GM04504 (cell line): ENCODE measurements around the gene CDIP1.

Experiments
- DNase-seq: peaks from one replicate; pipeline ENCODE4 v3.0.0-alpha.2; 2012; ENCODE audit warnings: low read depth

CDIP1 gene

DNA sequence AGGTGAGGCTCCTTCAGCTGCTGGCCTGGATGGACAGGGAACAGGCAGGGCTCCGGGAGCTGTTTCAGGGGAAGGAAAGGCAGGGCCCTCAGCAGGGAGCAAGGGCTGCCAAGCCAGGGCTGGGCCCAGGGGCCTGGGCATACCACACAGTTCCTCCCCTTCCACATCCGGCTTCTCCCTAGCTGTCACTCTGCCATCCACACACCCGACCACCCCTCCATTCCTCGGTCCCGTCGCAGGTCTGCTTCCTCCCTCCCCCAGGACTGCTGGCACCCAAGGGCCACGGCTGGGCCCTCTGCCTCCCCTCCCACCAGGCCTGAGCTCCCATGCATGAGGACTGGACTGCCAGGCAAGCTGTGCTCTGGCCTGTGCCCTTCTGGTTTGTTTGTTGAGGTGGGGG, 24.0 kb downstream of the CDIP1 start:
- no peak for DNase-seq

DNA sequence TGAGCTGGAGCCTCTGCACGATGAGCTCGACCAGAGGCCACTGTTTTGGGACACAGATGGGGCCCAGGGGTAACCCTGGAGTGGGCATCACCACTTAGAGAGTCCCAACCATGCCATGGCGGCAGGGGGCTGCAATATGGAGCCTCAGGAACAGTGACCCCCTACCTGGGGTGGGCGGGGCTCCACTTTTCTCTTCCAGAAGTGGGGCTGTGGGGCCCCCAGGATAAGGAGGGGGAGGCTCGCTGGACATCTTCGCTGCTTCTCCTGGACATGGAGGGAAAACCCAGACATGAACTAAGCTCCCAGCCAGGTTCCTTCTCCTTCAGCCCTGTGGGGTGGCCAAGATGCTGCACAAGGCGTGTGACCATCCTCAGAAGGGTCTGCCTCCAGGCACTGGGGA, 24.7 kb downstream of the CDIP1 start:
- no peak for DNase-seq

DNA sequence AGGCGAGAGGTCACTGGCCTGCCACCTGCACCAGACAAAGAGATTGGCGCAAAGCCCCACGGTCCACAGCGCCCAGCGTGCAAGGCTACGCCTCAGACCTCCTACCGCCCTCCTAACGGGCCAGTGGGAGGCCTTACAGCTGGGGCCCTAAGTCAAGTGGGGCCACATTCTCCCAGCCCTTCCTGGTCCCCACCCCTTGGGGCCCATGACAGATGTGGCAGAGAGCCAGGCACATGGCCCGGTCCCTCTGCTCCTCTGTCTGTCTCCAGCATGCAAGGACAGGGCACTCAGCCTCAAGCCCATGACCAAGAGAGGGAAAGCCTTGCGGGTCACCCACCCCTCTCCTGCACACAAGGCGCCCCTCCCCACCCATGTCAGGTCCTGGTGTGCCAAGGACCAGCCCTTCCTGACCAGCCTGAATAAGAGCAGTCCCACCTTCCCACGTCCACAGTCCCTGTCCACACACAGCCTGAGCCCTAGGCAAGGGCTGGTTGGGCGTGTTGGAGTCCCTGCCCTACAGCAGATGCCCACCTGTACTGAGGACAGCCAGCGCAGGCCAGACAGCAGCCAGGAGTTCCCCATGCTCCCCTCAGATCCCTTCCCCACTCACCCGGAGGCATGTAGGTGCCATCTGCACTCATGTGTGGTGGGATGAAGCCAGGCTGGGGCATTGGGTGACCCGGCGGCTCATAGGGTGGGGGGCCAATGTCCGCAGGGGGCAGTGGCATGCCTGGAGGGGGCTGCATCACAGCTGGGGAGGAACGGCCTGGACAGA, 25.3 kb downstream of the CDIP1 start:
- no peak for DNase-seq

DNA sequence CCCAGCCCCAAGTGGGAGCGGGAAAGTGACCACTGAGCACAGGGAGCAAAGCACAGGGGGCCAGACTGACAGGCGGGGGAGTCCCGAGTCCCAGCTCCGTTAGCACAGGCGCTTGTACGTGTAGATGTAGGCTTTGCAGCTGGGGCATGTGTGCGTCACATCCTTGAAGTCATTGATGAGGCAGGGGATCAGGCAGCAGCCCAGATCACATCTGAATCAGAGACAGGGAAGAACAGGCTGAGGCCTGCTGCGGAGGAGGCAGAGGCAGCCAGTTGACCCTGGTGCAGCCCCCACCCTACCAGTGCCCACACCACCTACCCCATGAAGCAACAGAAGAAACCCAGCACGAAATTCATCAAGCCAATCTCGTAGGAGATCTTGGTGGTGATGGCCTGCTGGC, 26.1 kb downstream of the CDIP1 start:
- no peak for DNase-seq

DNA sequence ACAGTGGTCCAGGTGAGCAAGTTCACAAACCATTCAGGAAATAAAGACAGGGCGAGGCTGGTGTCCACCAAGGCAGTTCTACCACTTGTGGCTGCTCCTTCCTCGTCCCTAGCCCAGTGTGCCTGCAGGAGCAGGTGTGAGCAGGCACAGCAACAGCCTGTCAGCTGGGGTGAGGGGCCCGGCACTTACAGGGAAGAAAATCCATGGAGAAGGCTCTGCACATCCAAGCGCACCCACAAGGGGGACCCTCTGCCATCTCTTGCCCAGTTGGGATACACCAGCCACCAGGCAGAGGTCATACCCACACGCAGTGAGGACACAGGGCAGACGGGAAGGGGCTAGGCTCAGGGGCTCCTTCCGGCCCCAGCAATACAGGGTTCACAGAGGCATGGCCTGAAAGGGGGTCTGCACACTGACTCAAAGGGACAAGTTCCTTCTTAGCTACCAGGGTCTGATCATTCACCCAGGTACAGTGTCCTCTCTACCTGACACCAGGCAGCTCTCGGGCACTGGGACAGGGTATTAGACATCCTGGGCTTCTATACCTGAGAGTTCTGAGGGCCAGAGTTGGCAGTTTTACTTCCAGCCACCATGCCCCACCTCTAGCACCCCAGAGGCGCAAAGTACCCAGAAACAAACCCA, 27.0 kb downstream of the CDIP1 start:
- DNase-seq, result no peak

DNA sequence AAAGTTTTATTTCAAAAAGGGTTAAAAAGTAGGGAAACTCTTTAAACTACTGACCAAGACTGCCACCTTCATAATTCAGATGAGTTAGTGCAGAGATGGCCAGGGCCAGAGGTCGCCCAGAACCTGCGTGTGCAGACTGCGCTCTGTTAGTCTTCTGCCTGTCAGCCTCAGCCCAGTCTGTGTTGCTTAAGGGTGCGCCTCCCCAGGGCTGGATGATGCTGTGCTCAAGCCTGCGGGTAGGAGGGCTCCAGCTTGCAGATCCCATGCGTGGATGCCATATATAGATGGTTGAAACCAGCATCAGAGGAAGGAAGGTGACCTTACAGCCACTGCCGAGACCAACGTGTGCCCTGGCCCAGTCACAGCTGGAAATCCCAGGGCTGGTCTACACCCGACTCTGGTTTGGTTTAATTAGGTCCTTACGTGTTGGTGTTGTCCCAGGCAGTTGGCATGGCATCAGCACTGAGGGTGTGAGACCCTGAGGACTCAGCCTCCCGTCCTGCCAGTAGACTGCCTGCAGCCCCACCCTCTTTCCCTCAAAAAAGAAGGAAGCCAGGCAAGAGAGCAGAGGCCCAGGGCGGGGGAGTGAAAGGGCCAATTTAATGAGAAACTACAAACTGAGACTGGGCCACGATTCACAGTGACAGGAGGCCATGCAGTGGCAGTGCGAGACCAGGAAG, 27.7 kb downstream of the CDIP1 start:
- no peak for DNase-seq

DNA sequence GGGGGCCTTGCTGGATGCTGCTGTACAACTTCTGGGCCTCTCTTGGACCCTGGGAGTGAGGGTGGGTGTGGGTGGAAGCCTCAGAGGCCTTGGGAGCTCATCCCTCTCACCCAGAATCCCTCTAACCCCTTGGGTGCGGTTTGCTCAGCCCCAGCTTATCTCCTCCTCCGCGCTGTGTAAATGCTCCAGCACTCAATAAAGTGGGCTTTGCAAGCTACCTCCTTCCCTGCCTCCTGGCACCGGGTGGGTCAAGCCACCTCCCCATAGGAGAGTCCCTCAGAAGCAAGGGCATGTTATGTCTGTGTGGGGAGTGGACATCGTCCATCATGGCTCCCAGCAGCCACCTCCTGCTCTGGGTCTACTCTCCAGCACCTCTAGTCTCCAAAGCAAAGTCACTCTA, 28.4 kb downstream of the CDIP1 start:
- DNase-seq, result no peak

DNA sequence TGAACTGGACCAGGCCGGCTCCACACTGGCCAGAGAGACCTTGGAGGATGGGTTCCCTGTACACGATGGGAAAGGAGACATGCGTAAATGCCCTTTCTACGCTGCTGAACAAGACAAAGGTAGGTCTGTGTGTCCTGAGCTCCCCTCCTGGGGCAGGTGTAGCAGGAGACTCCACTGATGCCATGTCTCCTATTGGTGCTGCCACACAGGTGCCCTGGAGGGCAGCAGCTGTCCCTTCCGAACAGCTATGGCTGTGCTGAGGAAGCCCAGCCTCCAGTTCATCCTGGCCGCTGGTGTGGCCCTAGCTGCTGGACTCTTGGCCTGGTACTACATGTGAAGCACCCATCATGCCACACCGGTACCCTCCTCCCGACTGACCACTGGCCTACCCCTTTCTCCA, 29.2 kb downstream of the CDIP1 start:
- DNase-seq, result no peak

DNA sequence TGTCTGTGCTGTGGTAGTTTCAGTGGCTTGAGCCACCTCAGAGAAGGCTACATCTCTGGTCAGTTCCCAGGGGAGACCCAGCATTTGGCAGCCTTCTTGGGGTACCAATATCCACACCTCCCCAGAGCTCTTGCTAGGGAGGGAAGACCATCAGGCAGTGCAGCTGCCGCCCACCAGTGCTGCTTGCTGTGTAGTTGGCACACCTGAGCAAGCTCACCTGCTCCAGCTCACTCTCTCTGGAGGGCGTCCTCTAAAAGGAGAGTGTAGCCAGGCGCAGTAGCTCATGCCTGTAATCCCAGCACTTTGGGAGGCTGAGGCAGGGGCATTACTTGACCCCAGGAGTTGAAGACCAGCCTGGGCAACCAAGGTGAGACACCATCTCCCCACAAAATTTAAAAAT, 29.8 kb downstream of the CDIP1 start:
- no peak for DNase-seq

DNA sequence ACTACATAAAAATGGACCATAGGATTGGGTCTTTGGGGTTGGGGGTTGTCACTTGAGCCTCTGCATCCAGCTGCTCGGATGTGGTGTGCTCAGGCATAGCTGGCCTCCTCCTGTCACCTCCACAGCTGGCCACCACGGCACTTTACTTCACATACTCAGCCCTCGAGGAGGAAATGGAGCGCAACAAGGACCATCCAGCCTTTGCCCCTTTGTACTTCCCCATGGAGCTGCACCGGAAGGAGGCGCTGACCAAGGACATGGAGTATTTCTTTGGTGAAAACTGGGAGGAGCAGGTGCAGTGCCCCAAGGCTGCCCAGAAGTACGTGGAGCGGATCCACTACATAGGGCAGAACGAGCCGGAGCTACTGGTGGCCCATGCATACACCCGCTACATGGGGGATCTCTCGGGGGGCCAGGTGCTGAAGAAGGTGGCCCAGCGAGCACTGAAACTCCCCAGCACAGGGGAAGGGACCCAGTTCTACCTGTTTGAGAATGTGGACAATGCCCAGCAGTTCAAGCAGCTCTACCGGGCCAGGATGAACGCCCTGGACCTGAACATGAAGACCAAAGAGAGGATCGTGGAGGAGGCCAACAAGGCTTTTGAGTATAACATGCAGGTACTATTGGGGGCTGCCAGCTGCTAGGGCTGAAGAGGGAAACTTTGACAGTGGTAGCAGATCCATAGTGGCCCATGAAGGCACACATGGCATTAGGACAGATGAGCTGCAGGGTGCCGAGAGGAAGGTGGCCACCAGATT, 30.8 kb downstream of the CDIP1 start:
- no peak for DNase-seq

DNA sequence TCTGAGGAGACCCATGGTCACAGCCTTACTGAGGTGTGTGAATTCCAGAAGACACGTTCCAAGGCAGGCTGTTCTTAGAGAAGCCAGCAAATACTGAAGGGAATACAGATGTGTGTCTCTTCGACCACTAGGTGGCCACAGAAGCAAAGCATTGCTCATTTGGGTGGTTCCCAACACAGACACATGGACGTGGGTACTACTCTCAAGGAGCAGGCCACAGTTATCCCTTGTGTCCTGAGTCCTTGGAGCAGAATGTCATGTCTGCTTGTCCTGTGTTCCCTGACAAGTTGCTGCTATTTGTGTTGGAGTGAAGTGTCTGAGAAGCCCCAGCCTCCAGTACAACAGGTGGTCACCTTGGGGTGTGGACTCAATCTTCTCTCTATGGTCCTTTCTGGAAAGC, 32.1 kb downstream of the CDIP1 start:
- peak; percentile 63 for DNase-seq

DNA sequence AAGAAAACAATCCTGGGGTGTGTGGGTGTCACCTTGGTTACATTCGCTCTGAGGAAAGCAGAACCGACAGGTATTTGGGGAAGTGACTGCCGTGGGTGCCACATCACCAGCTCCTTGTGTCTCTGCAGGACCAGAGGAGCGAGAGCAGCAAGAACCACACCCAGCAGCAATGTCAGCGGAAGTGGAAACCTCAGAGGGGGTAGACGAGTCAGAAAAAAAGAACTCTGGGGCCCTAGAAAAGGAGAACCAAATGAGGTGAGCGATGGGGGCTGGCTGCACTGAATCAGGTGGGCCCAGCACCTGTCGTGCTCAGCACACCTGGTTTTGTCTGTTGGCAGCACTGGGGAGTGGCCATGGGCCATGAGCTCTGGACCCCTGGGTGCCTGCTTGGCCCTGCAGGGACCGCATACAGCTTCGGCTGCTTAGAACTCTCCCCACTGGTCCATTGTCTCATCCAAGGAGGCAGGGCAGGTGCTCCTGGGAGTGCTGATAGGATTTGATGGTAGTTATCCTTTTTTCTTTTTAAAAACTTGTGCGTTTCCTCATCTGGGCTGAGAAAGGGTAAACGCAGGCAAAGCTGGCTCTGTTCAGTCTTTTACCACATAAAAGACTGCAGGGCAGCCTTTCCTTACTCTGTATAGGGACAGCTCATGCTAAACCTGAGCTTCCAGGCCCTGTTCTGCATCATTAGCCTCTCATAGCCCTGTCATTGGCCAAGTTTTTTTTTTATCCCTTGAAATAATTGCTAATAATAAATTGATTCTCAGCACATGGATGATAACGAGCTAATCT, 33.0 kb downstream of the CDIP1 start:
- DNase-seq, result no peak

DNA sequence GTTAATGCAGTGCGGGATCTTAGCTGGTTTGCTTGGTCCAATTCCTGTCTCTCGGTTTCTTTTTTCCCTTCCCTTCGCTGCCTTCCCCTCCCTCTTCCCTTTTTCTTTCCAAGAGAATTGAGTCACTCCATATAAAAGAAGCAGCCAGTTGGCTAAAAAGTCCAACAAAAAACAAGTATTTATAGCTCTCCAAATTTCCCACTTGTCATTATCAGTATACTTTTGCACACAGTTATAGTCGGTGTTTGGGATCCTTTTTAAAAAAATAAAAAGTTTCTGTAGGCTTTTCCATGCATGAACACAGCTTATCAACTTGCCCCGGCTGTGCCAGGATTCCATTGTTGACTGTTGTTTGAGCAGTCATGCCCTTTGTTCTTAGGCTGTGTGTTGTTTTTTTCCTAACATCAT, 37.5 kb downstream of the CDIP1 start:
- DNase-seq, result no peak

DNA sequence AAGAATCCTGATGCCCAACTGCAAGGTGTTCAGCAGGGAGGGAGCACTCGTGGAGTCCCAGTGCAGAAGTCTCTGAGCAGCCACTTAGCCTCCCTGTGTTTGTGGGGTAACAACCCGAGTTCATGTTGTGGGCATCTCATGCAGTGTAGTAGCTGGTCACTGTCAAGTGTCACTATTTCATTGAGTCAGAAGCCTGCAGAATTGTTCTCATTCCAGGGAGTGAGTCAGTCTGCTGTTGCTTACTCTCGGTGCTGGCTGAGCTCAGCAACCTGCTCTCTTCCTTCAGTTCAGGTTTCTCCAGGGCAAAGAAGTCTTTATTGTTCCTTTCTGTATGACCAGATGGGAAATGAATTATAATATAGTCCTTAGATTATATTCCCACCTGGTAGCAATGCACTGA, 38.3 kb downstream of the CDIP1 start:
- DNase-seq, result peak; percentile 70

DNA sequence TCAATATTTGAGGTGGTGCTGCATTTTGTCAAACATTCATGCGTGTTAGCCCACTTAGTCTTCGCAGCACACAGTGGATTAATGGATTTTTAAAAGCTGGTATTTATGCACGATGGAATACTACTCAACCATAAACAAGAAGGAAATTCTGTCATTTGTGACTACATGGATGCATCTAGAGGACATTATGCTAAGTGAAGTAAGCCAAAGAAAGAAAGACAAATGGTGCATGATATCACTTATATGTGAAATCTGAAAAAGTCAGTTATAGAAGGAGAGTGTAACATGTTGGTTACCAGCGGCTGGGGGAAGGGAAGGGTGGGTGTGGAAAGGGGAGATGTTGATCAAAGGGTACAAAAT, 39.4 kb downstream of the CDIP1 start:
- no peak for DNase-seq

DNA sequence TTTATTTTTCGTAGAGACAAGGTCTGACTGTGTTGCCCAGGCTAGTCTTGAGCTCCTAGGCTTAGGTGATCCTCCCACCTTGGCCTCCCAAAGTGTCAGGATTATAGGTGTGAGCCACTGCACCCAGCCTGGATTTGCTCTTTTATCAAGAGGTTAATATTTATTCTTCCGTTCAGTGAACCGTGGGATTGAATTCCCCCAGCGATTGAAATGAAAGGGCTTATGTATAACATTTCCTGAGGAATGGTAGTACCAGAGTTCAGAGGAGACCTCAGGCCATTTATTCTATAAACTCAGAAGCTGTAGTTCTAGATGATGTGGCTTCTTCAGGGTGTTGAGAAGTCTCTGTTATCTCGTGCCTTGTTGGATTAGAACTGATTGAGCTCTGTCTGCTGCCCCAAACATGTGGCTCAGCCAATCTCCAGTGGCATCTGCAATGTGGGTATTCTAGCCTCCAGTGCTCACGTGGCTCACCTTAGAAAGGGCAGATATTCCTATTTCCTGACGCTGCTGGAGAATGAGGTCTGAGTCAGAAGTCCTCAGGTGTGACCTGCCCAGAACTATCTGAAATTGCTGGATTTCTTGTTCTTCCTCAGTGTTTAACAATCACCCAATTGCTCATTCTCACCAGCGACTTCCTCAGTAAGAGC, 39.9 kb downstream of the CDIP1 start:
- no peak for DNase-seq

DNA sequence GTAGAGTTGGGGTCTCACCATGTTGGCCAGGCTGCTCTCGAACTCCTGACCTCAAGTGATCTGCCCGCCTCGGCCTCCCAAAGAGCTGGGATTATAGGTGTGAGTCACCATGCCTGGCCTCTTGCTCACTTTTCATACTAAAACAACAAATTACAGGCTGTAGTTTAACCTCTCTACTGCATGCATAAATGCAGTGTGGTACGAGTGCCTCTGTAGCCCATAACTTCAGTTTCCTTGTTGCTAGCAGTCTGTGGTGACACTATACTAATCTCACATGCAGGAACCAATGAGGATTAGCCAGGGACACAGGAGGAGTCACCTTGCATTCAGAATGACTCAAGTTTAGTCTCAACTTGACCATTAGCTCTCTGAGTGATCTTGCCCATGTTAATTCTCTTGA, 42.3 kb downstream of the CDIP1 start:
- no peak for DNase-seq

DNA sequence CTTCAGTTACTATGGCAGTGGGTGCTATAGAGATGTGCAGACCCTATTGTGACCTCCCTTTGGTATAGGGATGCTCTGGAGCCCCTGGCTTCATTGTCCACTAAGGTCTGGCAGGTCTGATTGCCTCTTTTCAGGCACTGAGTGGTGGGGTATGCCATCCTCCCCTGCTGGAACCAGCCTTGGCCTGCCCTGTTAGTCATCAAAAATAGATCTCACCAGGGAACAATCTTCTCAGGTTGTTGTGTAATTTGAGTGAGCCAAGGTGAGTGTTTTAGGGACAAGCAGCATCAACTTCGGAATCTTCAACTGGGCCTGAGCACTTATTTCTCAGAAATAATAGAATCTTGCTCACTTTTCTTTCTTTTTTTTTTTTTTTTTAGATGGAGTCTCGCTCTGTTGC, 42.8 kb downstream of the CDIP1 start:
- no peak for DNase-seq

DNA sequence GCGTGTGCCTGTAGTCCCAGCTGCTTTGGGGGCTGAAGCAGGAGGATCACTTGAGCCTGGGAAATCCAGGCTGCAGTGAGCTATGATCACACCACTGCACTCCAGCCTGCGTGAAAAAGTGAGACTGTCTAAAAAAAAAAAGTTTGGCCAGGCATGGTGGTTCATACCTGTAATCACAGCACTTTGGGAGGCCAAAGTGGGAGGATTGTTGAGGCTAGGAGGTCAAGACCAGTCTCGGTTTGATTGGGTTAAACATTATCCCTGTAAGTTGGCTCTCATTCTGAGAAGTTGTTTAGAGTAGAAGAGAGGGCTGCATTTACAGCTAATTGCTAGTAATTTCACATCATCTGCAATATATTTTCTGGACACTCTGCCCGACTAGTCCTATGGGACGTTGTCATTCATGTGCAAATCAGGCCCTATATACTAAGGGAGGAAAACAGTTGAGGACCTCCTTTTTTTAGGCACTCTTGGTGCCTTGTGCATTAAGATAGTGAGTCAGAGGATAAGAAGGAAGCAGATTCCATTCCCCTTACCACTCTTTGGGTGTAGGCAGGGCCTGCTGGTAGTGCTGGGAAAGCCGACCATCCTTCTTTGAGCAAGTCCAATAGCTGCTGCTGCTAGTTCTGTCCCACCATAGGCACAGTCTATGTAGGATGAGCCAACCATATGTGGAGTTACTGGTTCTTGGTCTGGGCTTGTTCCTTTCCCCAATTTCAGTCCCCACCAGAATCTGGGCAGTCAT, 43.7 kb downstream of the CDIP1 start:
- no peak for DNase-seq

DNA sequence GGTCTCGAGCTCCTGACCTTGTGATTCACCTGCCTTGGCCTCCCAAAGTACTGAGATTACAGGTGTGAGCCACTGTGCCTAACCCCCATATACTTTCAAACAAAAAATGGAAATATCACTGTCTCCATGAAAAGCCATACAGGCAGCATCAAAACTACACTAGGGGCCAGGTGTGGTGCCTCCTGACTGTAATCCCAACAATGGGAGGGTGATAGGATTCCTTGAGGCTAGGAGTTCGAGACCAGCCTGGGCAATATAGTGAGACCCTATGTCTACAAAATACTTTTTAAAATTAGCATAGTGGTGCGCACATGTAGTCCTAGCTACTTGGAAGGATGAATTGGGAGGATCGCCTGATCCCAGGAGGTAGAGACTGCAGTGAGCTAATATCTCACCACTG, 46.7 kb downstream of the CDIP1 start:
- no peak for DNase-seq

DNA sequence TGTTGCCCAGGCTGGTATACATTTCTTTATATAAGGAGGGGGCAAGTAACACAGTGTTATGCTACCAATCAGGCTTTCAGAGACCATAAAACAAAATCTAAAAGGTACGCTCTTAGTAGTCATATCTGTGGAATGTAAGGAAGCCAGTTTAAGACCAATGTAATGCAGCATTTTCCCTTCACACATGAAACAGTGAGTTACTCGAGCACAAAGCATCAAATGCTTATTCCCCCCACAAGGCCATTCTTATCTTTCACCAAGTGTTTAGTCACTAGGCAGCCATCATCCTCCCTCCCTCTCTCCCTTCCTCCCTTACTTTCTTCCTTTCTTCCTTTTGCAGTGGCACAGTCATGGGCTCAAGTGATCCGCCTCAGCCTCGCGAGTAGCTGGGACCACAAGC, 49.5 kb downstream of the CDIP1 start:
- no peak for DNase-seq
